ENCODE results near the gene AS3MT.

The AS3MT gene

GRCh38 chr10:102876747-102877153, 7.5 kb downstream of the AS3MT start:
- no peaks in the 10 kb centered on the region for H3K27me3 ChIP-seq (ENCODE audit: insufficient read depth, low read length)
- no peak overlapping the region for H3K4me2 ChIP-seq (ENCODE audit: low read length)
- no peaks in the 10 kb centered on the region for H4K20me1 ChIP-seq (ENCODE audit: insufficient read depth, low read length)
- TF ChIP-seq EZH2 (IDR thresholded peaks at IDR 0.05; ENCODE audit: borderline replicate concordance, low read length) (no peak), CTCF (IDR thresholded peaks at IDR 0.05; ENCODE audit: low read length) (no peak)
- H3K36me3 ChIP-seq (ENCODE audit: insufficient read depth, low read length), result no peaks in the 10 kb centered on the region
- no peaks in the 10 kb centered on the region for H3K9me3 ChIP-seq (ENCODE audit: low read length)
- no peaks in the 10 kb centered on the region for H3F3A ChIP-seq (ENCODE audit: insufficient read depth, low read length)
- no peak overlapping the region for H2AFZ ChIP-seq (ENCODE audit: low read length)
- no peaks in the 10 kb centered on the region for H3K9me2 ChIP-seq (ENCODE audit: low read depth, low read length)
- H3K4me1 ChIP-seq (ENCODE audit: insufficient read depth, low read length, severe bottlenecking), result no peaks in the 10 kb centered on the region
- H3K9ac ChIP-seq (ENCODE audit: low read length), result no peak overlapping the region
- H3K27ac ChIP-seq (ENCODE audit: low read depth, low read length, poor library complexity, severe bottlenecking), result no peak overlapping the region
- H3K79me2 ChIP-seq (ENCODE audit: insufficient read depth, low read length), result no peaks in the 10 kb centered on the region
- no peak overlapping the region for H3K4me3 ChIP-seq (ENCODE audit: low read depth, low read length, poor library complexity, severe bottlenecking)

GRCh38 chr10:102878629-102879028, 9.4 kb downstream of the AS3MT start:
- no peak overlapping the region for H3K4me2 ChIP-seq (ENCODE audit: low read length)
- H3K9me3 ChIP-seq (ENCODE audit: low read length), result no peaks in the 10 kb centered on the region
- no peaks in the 10 kb centered on the region for H3K79me2 ChIP-seq (ENCODE audit: insufficient read depth, low read length)
- no peaks in the 10 kb centered on the region for H3K27me3 ChIP-seq (ENCODE audit: insufficient read depth, low read length)
- no peak overlapping the region for H3K9ac ChIP-seq (ENCODE audit: low read length)
- no peaks in the 10 kb centered on the region for H3K9me2 ChIP-seq (ENCODE audit: low read depth, low read length)
- no peaks in the 10 kb centered on the region for H3F3A ChIP-seq (ENCODE audit: insufficient read depth, low read length)
- H4K20me1 ChIP-seq (ENCODE audit: insufficient read depth, low read length), result no peaks in the 10 kb centered on the region
- no peak overlapping the region for H3K4me3 ChIP-seq (ENCODE audit: low read depth, low read length, poor library complexity, severe bottlenecking)
- H2AFZ ChIP-seq (ENCODE audit: low read length), result no peak overlapping the region
- no peaks in the 10 kb centered on the region for H3K36me3 ChIP-seq (ENCODE audit: insufficient read depth, low read length)
- TF ChIP-seq EZH2 (IDR thresholded peaks at IDR 0.05; ENCODE audit: borderline replicate concordance, low read length), result no peak
- no peak for TF ChIP-seq CTCF (IDR thresholded peaks at IDR 0.05; ENCODE audit: low read length)
- H3K27ac ChIP-seq (ENCODE audit: low read depth, low read length, poor library complexity, severe bottlenecking), result no peak overlapping the region
- no peaks in the 10 kb centered on the region for H3K4me1 ChIP-seq (ENCODE audit: insufficient read depth, low read length, severe bottlenecking)

GRCh38 chr10:102880256-102880655, 11.0 kb downstream of the AS3MT start:
- H3K9ac ChIP-seq (ENCODE audit: low read length), result no peak overlapping the region
- no peaks in the 10 kb centered on the region for H3K27me3 ChIP-seq (ENCODE audit: insufficient read depth, low read length)
- H3K36me3 ChIP-seq (ENCODE audit: insufficient read depth, low read length), result no peaks in the 10 kb centered on the region
- H3K27ac ChIP-seq (ENCODE audit: low read depth, low read length, poor library complexity, severe bottlenecking), result no peak overlapping the region
- H3K9me2 ChIP-seq (ENCODE audit: low read depth, low read length), result no peaks in the 10 kb centered on the region
- TF ChIP-seq CTCF (IDR thresholded peaks at IDR 0.05; ENCODE audit: low read length) (no peak), EZH2 (IDR thresholded peaks at IDR 0.05; ENCODE audit: borderline replicate concordance, low read length) (no peak)
- no peaks in the 10 kb centered on the region for H3K4me1 ChIP-seq (ENCODE audit: insufficient read depth, low read length, severe bottlenecking)
- H3K4me2 ChIP-seq (ENCODE audit: low read length), result no peak overlapping the region
- no peaks in the 10 kb centered on the region for H3K79me2 ChIP-seq (ENCODE audit: insufficient read depth, low read length)
- no peak overlapping the region for H3K4me3 ChIP-seq (ENCODE audit: low read depth, low read length, poor library complexity, severe bottlenecking)
- H2AFZ ChIP-seq (ENCODE audit: low read length), result no peak overlapping the region
- H3F3A ChIP-seq (ENCODE audit: insufficient read depth, low read length), result no peaks in the 10 kb centered on the region
- no peaks in the 10 kb centered on the region for H4K20me1 ChIP-seq (ENCODE audit: insufficient read depth, low read length)
- H3K9me3 ChIP-seq (ENCODE audit: low read length), result no peaks in the 10 kb centered on the region

Measured in OCI-LY1 (cell line).